Measurements from ENCODE around the gene ZWILCH. TPM values are rescaled to one million over a fixed set of nuclear protein-coding genes. Genes with fewer than 3 reads are reported as not detected.

The ZWILCH gene
- total RNA-seq, 6 experiments from 2014 or later, result 1.1 to 4.9 (median 2.5) TPM

DNA sequence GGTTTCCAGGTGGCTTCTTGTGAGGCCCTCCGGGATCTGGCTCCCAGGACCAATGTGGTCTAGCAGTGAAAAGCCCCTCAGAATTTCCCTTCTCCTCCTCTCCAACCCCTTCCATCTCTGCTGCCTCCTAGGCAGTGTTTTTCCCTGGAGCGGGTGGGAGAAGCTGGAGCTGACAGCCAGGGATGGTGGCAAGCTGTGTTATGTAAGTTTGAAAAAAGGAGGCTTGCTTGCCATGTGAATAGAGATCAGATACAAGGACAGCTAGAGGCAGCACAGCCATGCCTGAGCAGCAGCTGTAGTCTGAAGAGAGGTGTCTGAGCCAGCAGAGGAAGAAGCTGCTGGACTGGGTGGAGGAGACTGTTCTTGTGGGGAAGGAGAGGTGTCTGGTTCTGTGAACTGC lies 28.1 kb upstream of the ZWILCH start:
- H3K36me3 ChIP-seq, result peaks cover 0 to 2% (median 0%) of the 10 kb centered on the region in 4 donors
- 100% methylated on average over 1 of the region's 2 CpGs for WGBS (ENCODE audit: insufficient coverage, low coverage, low lambda C conversion rate, missing lambda C conversion rate)
- H3K27ac ChIP-seq, result no peak overlapping the region
- H3K27me3 ChIP-seq, result no peaks in the 10 kb centered on the region
- intact Hi-C loops (cut with DNase I), result no loop called here
- H3K9me3 ChIP-seq, result no peaks in the 10 kb centered on the region
- H3K4me3 ChIP-seq, result no peak overlapping the region
- no peak for TF ChIP-seq POLR2A (IDR thresholded peaks at IDR 0.05)
- TF ChIP-seq, protein P1, sequence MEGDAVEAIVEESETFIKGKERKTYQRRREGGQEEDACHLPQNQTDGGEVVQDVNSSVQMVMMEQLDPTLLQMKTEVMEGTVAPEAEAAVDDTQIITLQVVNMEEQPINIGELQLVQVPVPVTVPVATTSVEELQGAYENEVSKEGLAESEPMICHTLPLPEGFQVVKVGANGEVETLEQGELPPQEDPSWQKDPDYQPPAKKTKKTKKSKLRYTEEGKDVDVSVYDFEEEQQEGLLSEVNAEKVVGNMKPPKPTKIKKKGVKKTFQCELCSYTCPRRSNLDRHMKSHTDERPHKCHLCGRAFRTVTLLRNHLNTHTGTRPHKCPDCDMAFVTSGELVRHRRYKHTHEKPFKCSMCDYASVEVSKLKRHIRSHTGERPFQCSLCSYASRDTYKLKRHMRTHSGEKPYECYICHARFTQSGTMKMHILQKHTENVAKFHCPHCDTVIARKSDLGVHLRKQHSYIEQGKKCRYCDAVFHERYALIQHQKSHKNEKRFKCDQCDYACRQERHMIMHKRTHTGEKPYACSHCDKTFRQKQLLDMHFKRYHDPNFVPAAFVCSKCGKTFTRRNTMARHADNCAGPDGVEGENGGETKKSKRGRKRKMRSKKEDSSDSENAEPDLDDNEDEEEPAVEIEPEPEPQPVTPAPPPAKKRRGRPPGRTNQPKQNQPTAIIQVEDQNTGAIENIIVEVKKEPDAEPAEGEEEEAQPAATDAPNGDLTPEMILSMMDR (IDR thresholded peaks at IDR 0.05), result no peak
- DNase-seq (no peak), ATAC-seq (no peak)
- peaks cover 0 to 5% (median under 1%) of the 10 kb centered on the region in 4 donors for H3K4me1 ChIP-seq

DNA sequence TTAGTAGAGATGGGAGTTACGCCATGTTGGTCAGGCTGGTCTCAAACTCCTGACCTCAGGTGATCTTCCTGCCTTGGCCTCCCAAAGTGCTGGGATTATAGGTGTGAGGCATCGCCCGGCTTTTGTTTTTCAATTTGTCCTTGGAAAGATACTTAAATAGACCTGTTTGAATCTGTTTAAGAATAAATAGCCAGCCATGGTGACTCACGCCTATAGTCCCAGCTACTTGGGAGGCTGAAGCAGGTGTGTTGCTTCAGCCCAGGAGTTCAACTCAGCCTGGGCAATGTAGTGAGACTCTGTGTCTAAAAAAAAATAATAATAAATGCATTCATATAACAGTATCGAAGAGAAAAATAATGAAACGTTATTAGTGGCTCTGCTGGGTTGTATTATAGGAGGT lies 24.9 kb upstream of the ZWILCH start:
- intact Hi-C loops (cut with DNase I), result no loop called here
- Histone ChIP-seq H3K4me1 (peaks cover 0 to 31% (median 16%) of the 10 kb centered on the region in 4 donors), H3K4me3 (no peak overlapping the region), H3K36me3 (peaks cover 0 to 2% (median 0%) of the 10 kb centered on the region in 4 donors), H3K9me3 (no peaks in the 10 kb centered on the region), H3K27me3 (no peaks in the 10 kb centered on the region), H3K27ac (no peak overlapping the region)
- no peak for DNase-seq
- ATAC-seq, result no peak
- TF ChIP-seq, protein P1 (IDR thresholded peaks at IDR 0.05), result no peak
- TF ChIP-seq POLR2A (IDR thresholded peaks at IDR 0.05), result no peak
- 100% methylated on average over 5 of the region's 6 CpGs for WGBS (ENCODE audit: insufficient coverage, low coverage, low lambda C conversion rate, missing lambda C conversion rate)

DNA sequence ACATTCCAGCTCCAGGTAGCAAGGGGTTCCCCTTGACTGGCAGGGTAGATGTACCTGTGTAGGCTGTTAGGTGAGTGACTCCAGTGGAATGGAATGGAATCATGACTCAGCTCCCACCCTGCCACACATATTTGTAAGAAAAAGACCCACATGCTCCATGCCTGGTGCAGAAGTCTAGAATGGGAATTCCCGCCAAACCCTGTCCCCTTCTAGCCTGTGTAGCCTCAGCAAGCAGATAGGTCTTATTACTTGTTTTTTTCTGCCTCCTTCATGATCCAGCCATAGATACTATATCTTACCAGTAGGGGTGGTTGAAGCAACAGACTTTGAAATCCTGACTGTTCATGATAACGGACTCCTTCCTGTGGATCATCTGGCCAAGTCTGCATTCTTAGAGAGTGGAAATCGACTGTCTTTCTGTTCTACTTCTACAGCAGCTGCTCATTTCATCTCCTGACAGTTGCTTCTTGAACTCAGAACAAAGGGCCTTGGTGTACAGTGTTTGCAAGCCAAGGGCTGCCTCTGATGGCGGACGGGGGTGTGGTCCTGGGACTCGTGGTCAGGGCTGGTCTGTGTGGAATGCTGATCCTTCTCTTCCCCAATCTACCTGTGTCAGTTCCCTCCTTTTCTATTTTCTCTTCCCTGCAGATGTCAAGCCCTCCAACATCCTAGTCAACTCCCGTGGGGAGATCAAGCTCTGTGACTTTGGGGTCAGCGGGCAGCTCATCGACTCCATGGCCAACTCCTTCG lies 23.8 kb upstream of the ZWILCH start:
- WGBS (ENCODE audit: insufficient coverage, low coverage, low lambda C conversion rate, missing lambda C conversion rate), result 74% methylated on average over 9 of the region's 10 CpGs
- Histone ChIP-seq H3K27me3 (no peaks in the 10 kb centered on the region), H3K4me1 (peaks cover 0 to 40% (median 21%) of the 10 kb centered on the region in 4 donors), H3K27ac (no peak overlapping the region), H3K4me3 (no peak overlapping the region), H3K36me3 (peaks cover 0 to 2% (median 0%) of the 10 kb centered on the region in 4 donors), H3K9me3 (no peaks in the 10 kb centered on the region)
- TF ChIP-seq, protein P1 (IDR thresholded peaks at IDR 0.05), result no peak
- TF ChIP-seq POLR2A (IDR thresholded peaks at IDR 0.05), result no peak
- intact Hi-C loops (cut with DNase I), result no loop called here
- DNase-seq (no peak), ATAC-seq (peak in 1 of 4 donors; percentile 3)

DNA sequence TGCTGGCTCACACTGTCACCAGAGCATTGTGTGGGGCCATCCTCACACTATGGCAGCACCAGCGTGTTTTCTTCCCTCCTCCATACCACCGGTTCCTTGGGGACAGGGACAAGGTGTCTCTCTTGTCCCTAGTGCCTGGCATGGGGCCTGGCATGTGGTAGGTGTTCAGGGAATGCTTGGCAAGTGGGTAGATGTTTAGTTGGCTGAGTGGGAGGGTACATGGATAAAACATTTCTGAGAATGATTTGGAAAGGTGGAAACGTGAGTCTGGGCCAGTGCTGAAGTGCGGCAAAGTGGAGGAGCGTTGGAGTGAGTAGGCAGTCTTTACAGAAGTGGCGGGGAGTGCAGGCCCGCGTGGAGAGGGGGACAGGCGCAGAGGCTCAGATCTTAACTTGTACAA lies 22.6 kb upstream of the ZWILCH start:
- Histone ChIP-seq H3K36me3 (peaks cover 0 to 2% (median 0%) of the 10 kb centered on the region in 4 donors), H3K27me3 (no peaks in the 10 kb centered on the region), H3K27ac (peak overlapping the region in 2 of 3 donors; percentile 66 to 69), H3K4me3 (no peak overlapping the region), H3K4me1 (peaks cover 0 to 51% (median 26%) of the 10 kb centered on the region in 4 donors), H3K9me3 (no peaks in the 10 kb centered on the region)
- ATAC-seq (peak; percentile 2 to 39 (median 20)), DNase-seq (peak; percentile 35 to 68 (median 66))
- TF ChIP-seq, protein P1 (IDR thresholded peaks at IDR 0.05), result no peak
- no peak for TF ChIP-seq POLR2A (IDR thresholded peaks at IDR 0.05)
- WGBS (ENCODE audit: insufficient coverage, low coverage, low lambda C conversion rate, missing lambda C conversion rate), result 55% methylated on average over 7 of the region's 9 CpGs
- intact Hi-C loops (cut with DNase I), result no loop called here
